Heart left ventricle (tissue), 13 donors: ENCODE data around the gene KIF26B.

Experiments used
- POLR2A ChIP-seq, 2 donors: fragments of 450-650 bp; IDR thresholded peaks; one replicate each; pipeline ENCODE4 v1.6.1; 2017; ENCODE audit warnings: antibody characterized with exemption in 2 of 2, mild to moderate bottlenecking in 2 of 2, moderate library complexity in 2 of 2
- TF ChIP-seq, protein P1 (sequence below), 12 donors: fragments of 200-600 bp; sonication (generic) in 4 of 12; IDR thresholded peaks; one replicate each; pipeline versions ENCODE4 v1.5.0 to v1.8.0; 2018 to 2022; ENCODE audit warnings: antibody characterized with exemption in 12 of 12, mild to moderate bottlenecking in 5 of 12
- donor health status: ischemic (EF 13 %, LVEDD 7.1; RV severe dilation, severe dysfunction).
- donor health status: DM: no; HTN: yes; CAD: no.
- donor health status: DM: no; HTN: no; CAD: no.
- donor health status: ischemic (EF 25% LVEDD 6.9; RV normal size, moderate dysfunction).
- donor health status: ischemic (EF 25% LVEDD 5.7; RV mildly dilated, moderate dysfunction).
- donor health status: ischemic (EF 35%, LVEDD 5.7; RV mildly dilated, moderate dysfunction).
- donor health status: nonischemic (EF 11% LVEDD 7.7; RV severe dilation, severe dysfunction).
- donor health status: DM: yes; HTN: yes; CAD: no.
- donor health status: PGD.
- donor health status: ischemic (EF 29% LVEDD 5.4; RV normal size, mild dysfunction).
- donor health status: nonischemic (EF 23%, LVEDD 6.1; RV moderate dilation, normal function).

DNA sequence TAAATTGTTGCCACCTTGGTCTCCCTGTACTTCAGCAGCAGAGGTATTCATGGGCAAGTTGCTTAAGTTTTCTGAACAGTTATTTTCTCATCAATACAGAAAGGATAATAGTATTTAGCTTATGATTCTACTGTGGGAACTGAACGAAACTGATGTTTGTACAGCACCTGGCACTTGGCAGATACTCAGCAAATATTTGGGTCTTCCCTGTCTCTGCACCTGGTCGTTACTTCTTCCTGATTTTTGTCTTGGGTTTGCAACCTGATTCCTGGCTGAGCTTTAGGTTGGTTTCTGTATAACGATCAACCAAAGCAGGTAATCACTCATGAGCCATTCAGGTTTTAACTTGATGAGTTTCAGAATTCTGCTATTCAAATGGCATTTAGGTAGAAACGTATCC is 490.6 kb downstream of the KIF26B start:
- no peak for TF ChIP-seq POLR2A (IDR thresholded peaks at IDR 0.05)
- TF ChIP-seq, protein P1, sequence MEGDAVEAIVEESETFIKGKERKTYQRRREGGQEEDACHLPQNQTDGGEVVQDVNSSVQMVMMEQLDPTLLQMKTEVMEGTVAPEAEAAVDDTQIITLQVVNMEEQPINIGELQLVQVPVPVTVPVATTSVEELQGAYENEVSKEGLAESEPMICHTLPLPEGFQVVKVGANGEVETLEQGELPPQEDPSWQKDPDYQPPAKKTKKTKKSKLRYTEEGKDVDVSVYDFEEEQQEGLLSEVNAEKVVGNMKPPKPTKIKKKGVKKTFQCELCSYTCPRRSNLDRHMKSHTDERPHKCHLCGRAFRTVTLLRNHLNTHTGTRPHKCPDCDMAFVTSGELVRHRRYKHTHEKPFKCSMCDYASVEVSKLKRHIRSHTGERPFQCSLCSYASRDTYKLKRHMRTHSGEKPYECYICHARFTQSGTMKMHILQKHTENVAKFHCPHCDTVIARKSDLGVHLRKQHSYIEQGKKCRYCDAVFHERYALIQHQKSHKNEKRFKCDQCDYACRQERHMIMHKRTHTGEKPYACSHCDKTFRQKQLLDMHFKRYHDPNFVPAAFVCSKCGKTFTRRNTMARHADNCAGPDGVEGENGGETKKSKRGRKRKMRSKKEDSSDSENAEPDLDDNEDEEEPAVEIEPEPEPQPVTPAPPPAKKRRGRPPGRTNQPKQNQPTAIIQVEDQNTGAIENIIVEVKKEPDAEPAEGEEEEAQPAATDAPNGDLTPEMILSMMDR (IDR thresholded peaks at IDR 0.05): no peak
